Measurements from ENCODE around the gene KLRD1.
"Not testable (repeated sequence)": the region's sequence is repeated elsewhere in the genome, so short reads cannot be mapped to it uniquely, and the experiment has no call there.

The KLRD1 gene

GRCh38 chr12:10368206-10369171, 60.8 kb downstream of the KLRD1 start:
- no peak for DNase-seq (ENCODE audit: low spot score)

GRCh38 chr12:10369557-10370415, 62.1 kb downstream of the KLRD1 start:
- no peak for DNase-seq (ENCODE audit: low spot score)

DNA sequence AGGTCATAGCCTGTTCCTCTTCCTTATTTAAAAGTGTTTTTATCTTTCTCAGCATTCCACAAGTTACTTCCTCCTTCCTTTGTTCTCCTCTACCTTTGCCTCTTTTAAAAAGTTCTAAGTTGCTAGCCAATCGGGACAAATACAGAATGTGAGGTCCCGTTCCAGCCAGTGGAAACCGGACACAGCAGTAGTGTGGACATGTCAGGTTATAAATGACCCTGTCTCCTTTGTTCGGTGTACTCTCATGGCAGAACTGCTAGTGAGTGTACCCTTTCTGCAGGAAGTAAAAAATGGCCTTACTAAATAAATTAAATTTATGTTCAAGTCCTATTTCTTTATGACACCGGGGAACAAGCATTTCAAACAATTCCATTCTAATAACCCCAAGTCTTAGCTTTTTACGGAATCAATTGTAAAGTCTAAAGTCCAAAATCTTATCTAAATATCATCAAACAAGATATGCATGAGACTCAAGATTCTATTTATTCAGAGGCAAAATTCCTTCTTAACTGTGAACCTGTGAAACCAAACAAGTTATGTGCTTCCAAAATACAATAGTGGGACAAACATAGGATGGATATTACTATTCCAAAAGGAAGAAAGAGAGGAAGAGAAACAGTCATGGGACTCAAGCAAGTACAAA, 64.3 kb downstream of the KLRD1 start:
- DNase-seq (ENCODE audit: low spot score): not testable (repeated sequence)

DNA sequence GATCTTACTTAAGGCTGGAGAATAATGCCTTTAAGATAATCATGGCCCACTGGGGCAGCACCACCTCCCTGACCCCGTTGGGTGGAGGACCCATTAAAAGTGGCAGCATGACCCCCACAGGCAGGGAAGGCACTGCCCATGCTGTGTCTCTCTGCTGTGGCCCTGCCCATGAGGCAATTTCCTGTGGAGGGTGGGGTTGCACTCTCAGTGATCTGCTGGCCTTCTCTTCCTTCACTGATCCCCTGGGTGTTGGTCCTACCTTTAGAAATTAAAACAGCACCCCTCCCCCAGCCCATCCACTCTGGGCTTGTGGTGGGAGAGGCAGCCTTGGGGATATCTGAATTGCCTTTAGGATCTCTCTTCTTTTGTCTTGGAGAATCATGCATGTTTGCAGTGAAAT, 64.9 kb downstream of the KLRD1 start:
- no peak for DNase-seq (ENCODE audit: low spot score)

- no peak for DNase-seq (ENCODE audit: low spot score)
These were observed 67.0 kb downstream of the KLRD1 start for GRCh38 chr12:10374624-10375018.

GRCh38 chr12:10378737-10379136, 71.1 kb downstream of the KLRD1 start:
- not testable (repeated sequence) for DNase-seq (ENCODE audit: low spot score)
